Left cardiac atrium (tissue), 4 donors: ENCODE measurements around the gene PCDHB2. TPM values are rescaled to one million over a fixed set of nuclear protein-coding genes. Genes with fewer than 3 reads are reported as not detected.
"Not testable (repeated sequence)": the region's sequence is repeated elsewhere in the genome, so short reads cannot be mapped to it uniquely, and the experiment has no call there.

ENCODE experiments used
- ATAC-seq, 2 donors: fragments of 200-7000 bp; cut with Tn5 transposase; one replicate each; pipeline ENCODE4 v1.9.1; 2020; ENCODE audit warnings: mild to moderate bottlenecking in 2 of 2, moderate library complexity in 2 of 2
- DNase-seq: peaks from one replicate; pipeline ENCODE4 v3.0.0-alpha.2; 2020
- intact Hi-C, 2 donors: fragments of 100-400 bp; cut with DNase I; formaldehyde crosslinking; loops; one replicate each; pipeline versions ENCODE4 v1.14.1 to v1.15.1; 2022 to 2023
- long read RNA-seq: library from polyadenylated mRNA; unstranded; transcript quantifications from one replicate; pipeline ENCODE4 v2.0.0, GENCODE V29; 2021
- total RNA-seq, 2 donors: library from RNA; stranded (reverse); fragmentation: NEBNext Ultra II Directional; extraction: Animal tissue kit (Norgen Biotek cat#: 25700); gene quantifications; one replicate each; pipeline ENCODE4 v1.2.1, GENCODE V29; 2021
- donor health status: DM: no; HTN: yes; CAD: no.
- donor health status: DM: no; HTN: yes; CAD: no; lungs with severe emphysema.
- donor health status: DM: yes; HTN: yes; CAD: no.
- donor health status: Dilated cardiomyopathy.

PCDHB2 gene
- 1 to 10 TPM; 2.9 to 3.1 TPM for total RNA-seq
- long read RNA-seq = 0 reads

DNA sequence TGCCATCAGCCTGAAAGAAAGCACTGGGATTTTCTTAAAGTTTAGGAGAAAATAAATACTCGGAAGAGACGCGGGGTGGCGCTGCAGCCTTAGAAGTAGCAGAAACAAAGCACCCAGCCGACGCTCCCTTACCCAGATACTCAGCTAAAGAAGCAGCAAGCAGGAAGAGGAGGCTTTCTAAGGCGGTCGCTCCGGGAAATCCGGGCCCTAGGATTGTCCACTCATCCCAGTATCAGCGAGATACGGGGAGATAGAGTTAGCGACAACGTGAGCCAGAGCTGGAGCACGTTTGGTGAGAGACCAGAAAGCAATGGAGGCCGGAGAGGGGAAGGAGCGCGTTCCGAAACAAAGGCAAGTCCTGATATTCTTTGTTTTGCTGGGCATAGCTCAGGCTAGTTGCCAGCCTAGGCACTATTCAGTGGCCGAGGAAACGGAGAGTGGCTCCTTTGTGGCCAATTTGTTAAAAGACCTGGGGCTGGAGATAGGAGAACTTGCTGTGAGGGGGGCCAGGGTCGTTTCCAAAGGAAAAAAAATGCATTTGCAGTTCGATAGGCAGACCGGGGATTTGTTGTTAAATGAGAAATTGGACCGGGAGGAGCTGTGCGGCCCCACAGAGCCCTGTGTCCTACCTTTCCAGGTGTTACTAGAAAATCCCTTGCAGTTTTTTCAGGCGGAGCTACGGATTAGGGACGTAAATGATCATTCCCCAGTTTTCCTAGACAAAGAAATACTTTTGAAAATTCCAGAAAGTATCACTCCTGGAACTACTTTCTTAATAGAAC lies at the start of gene PCDHB2:
TSS of gene PCDHB2 (plus strand) at position 135 of the 782 bp plus-strand sequence. CDS start at position 311, 176 bp downstream.
- intact Hi-C loops = no loop called here
- peak; percentile 46 for DNase-seq
- ATAC-seq = peak; percentile 43 to 76

DNA sequence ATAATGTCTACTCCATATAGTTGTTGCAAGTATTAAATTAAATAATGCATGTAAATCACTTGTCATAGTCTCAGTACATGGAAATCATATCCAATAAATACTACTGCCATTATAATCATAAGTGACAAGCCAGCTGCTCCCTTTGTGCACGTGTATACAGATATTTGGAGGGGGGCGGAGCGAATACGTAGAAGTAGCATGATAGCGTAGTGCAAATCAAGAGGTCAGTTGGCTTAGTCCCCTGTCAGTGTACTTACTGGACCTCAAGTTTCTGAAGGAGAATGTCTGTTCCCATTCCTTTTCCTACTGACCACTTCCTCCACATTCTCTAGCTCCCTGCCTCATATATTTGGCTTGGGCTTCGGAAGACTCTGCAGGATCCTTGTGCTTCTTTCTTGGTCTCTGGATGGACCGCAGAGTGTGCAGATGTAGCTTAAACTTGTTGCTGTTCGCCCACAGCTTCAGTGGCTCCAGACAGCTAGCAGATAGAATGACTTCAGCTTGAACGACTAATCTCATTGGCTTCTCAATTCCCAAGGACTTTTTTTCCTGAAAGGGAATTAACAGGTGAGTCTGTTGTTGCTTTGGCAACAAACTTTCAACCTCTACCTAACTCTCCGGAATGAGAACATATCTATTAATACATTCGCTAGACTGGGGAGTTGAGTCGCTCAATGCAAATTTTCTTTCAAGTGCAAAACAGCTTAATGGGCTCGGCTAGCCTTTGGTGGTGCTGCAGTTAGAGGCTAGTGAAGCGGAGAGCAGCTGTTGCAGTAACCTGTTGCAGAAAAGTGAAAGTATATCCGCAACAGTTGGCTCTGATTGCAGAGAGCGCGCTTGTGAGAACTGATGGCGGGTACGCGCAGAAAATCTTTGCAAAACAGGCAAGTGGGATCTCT lies 43.5 kb upstream of the PCDHB2 start, which contains the start of gene PCDHB1:
TSS of gene PCDHB1 (plus strand) at position 753 of the 899 bp plus-strand sequence. CDS start at position 850, 97 bp downstream.
- intact Hi-C loops = no loop called here
- peak in 1 of 2 donors; percentile 62 for ATAC-seq
- no peak for DNase-seq

DNA sequence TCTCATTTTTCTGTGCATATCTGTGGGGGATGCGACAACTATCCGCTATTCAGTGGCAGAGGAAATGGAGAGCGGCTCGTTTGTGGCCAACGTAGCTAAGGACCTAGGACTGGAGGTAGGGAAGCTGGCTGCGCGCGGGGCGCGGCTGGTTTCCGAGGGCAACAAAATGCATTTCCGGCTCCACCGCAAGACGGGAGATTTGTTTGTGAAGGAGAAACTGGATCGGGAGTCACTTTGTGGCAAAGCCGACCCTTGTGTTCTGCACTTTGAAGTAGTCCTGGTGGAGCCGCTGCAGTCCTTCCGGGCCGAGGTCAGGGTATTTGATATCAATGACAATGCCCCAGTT lies 42.9 kb upstream of the PCDHB2 start:
- DNase-seq (no peak), ATAC-seq (no peak)
- intact Hi-C loops = no loop called here

DNA sequence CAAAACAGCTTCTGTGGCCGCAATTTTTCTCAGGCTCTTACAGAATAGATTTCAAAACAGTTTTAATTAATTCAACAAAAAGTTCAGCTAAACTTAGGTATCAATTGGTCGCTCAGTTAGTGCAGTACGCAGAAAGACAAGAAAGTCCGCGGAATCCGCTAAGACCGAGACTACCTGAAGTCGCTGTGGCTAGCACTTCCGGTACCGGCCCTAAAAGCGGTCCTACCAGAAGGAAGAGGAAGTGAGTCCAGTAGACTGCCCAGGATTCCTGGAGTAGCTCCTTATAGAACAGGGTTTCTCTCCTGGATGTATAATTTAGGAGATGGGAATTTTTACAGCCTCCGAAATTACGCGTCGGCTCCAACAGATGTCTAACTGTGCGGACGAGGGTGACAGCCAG lies 16.6 kb upstream of the PCDHB2 start:
- ATAC-seq = no peak
- no peak for DNase-seq

DNA sequence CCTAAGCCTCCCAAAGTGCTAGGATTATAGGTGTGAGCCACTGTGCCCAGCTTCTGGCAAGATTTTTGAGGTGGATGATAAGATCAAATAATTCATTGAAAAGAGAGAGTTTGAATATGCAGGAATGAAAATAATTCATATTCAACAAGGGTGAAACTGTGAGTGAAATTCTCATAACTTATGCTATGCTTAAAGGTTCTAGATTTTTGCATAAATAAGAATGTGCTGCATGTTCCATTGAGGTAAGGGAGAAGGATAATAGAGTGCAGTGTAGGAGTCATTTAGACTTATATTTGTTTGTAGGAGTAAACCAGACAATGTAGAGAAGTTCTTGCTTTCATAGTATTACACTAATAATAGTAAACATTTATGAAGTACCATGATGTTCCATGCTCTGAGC lies 12.2 kb upstream of the PCDHB2 start:
- intact Hi-C loops = no loop called here
- no peak for ATAC-seq
- no peak for DNase-seq

More for the DNA sequence above, 16.6 kb upstream of the PCDHB2 start:
- intact Hi-C loops = no loop called here

DNA sequence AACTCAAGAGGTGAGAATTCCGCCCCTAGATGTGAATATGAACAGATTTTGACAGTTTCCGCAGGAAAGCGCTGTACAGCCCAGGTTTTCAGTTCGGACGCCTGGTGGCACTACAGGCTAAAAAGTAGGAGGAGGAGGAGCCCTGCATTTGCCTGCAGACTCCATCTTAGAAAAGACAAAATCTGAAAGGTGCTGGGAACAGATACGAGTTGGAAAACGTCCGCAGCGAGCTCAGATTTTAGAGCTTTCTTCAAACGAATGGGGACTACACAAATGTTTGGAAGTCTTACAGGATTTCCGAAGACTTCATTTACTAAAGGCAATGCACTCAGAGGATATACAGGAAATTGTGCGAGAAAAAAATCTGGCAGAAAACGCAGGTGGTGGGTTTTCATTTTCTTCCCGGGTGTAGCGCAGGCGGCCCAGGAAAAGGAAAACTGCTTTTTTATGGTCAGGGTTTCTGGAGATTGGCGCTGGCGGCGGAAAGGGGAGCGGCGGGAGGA lies 9.9 kb upstream of the PCDHB2 start:
- ATAC-seq = peak; percentile 90
- intact Hi-C loops = no loop called here

DNA sequence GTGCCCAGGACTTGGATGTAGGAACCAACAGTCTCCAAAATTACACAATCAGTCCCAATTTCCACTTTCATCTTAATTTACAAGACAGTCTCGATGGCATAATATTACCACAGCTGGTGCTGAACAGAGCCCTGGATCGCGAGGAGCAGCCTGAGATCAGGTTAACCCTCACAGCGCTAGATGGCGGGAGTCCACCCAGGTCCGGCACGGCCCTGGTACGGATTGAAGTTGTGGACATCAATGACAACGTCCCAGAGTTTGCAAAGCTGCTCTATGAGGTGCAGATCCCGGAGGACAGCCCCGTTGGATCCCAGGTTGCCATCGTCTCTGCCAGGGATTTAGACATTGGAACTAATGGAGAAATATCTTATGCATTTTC lies 837 bp downstream of the PCDHB2 start:
- no peak for DNase-seq
- ATAC-seq = no peak
- intact Hi-C loops = no loop called here

More for the DNA sequence above, 9.9 kb upstream of the PCDHB2 start:
- peak; percentile 47 for DNase-seq

DNA sequence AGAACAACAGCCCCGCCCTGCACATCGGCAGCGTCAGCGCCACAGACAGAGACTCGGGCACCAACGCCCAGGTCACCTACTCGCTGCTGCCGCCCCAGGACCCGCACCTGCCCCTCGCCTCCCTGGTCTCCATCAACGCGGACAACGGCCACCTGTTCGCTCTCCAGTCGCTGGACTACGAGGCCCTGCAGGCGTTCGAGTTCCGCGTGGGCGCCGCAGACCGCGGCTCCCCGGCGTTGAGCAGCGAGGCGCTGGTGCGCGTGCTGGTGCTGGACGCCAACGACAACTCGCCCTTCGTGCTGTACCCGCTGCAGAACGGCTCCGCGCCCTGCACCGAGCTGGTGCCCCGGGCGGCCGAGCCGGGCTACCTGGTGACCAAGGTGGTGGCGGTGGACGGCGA lies 1.8 kb downstream of the PCDHB2 start:
- intact Hi-C loops, DNase-seq: not testable (repeated sequence)

DNA sequence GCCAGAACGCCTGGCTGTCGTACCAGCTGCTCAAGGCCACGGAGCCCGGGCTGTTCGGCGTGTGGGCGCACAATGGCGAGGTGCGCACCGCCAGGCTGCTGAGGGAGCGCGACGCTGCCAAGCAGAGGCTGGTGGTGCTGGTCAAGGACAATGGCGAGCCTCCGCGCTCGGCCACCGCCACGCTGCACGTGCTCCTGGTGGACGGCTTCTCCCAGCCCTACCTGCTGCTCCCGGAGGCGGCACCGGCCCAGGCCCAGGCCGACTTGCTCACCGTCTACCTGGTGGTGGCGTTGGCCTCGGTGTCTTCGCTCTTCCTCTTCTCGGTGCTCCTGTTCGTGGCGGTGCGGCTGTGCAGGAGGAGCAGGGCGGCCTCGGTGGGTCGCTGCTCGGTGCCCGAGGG lies 2.2 kb downstream of the PCDHB2 start:
- intact Hi-C loops, DNase-seq, ATAC-seq: not testable (repeated sequence)

More for the DNA sequence above, 1.8 kb downstream of the PCDHB2 start:
- not testable (repeated sequence) for ATAC-seq

DNA sequence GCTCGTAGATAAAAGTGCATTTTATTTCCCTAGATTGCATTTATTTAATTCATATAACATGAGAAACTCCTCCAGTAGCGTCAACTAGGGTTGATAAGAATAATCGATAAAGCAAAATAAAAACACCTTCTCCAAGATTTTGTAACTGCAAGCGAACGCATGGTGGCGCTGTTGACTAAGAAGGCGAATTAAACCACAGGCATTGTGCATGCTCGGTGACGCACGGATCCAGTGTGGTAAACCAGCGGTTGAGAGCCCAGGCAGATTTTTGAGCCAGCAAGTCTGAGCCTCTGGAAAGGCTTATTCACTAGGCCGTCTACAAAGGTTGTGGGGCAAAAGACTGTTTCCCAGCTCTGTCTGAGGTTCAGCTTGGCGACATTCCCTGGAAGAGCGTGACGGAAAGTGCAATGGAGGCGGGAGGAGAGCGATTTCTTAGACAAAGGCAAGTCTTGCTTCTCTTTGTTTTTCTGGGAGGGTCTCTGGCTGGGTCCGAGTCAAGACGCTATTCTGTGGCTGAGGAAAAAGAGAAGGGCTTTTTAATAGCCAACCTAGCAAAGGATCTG lies 5.9 kb downstream of the PCDHB2 start, which contains the start of gene PCDHB3:
TSS of gene PCDHB3 (plus strand) at position 231 of the 563 bp plus-strand sequence. CDS start at position 408, 177 bp downstream.
- intact Hi-C loops = no loop called here
- ATAC-seq (peak; percentile 60 to 74), DNase-seq (peak; percentile 69)

DNA sequence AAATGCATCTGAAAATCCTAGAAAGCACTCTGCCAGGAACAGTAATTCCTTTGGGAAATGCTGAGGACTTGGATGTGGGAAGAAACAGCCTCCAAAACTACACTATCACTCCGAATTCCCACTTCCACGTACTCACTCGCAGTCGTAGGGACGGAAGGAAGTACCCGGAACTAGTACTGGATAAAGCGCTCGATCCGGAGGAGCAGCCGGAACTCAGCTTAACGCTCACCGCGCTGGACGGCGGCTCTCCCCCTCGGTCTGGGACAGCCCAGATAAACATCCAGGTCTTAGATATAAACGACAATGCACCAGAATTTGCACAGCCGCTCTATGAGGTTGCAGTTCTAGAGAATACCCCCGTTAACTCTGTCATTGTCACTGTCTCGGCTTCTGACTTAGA lies 6.6 kb downstream of the PCDHB2 start:
- no peak for DNase-seq
- intact Hi-C loops = no loop called here
- ATAC-seq = no peak

DNA sequence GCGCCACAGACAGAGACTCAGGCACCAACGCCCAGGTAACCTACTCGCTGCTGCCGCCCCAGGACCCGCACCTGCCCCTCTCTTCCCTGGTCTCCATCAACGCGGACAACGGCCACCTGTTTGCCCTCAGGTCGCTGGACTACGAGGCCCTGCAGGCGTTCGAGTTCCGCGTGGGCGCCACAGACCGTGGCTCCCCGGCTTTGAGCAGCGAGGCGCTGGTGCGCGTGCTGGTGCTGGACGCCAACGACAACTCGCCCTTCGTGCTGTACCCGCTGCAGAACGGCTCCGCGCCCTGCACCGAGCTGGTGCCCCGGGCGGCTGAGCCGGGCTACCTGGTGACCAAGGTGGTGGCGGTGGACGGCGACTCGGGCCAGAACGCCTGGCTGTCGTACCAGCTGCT lies 7.7 kb downstream of the PCDHB2 start:
- DNase-seq, intact Hi-C loops, ATAC-seq: not testable (repeated sequence)

DNA sequence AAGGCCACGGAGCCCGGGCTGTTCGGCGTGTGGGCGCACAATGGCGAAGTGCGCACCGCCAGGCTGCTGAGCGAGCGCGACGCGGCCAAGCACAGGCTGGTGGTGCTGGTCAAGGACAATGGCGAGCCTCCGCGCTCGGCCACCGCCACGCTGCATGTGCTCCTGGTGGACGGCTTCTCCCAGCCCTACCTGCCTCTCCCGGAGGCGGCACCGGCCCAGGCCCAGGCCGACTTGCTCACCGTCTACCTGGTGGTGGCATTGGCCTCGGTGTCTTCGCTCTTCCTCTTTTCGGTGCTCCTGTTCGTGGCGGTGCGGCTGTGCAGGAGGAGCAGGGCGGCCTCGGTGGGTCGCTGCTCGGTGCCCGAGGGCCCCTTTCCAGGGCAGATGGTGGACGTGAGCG lies 8.1 kb downstream of the PCDHB2 start:
- ATAC-seq, DNase-seq, intact Hi-C loops: not testable (repeated sequence)

DNA sequence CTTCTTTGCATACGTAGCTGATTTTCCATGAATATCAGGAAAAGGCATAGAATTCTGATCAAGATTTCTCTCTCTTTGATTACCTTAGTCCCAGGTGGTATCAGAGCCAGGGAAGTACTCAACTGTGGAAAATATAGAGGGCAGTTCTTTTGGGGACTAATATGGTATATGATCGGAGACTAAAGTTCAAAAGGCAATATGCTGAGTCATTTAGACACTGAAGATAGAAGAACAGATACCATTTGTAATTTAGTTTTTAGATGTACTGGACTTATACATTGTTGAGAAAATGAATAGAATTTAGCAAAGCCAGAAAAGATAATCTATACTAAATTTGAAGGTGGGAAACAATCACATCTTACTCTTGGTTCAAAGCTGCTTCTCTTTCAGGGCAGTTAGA lies 10.9 kb downstream of the PCDHB2 start:
- ATAC-seq (no peak), DNase-seq (no peak)
- intact Hi-C loops = no loop called here

DNA sequence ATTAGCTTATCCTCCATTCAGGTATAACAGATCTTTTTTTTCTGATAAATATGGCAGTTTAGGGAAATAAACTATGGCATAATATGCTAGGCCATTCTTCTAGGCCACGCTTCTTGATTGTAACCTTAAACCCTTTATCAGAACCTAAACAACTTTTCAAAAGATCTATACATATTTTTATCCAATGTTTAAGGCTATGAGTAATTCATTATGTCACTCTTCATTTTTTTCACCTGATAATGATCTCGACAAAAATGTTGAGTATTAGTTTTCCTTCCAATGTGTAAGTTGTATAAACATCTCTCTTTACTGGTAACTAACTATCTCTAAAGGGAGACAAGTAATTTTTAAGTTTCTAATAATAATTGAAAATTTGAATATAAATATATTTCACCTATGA lies 24.8 kb downstream of the PCDHB2 start:
- intact Hi-C loops = no loop called here
- ATAC-seq = no peak
- no peak for DNase-seq

DNA sequence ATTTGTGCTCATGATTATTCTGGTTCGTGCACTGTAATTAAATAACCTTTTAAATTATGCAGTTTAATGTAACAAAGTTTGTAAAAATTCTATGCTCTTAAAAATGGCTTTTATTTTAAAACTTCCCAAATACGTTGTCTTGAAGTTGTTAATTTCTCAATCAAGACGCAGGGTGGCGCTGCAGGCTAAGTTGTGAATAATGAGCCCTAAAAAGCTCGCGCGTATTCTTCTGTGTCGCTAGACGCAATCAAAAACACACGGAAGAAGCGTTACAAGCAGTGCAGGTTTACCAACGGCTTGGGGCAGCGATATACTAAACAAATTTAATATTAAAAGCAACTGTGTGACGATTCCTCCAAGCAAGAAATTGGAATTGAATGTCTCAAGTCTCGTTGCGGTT lies 27.1 kb downstream of the PCDHB2 start, which contains the start of gene PCDHB4:
TSS of gene PCDHB4 (plus strand) at position 256 of the 400 bp plus-strand sequence. CDS start 181 bp downstream, outside the sequence.
- ATAC-seq = no peak
- intact Hi-C loops = no loop called here
- peak; percentile 24 for DNase-seq

DNA sequence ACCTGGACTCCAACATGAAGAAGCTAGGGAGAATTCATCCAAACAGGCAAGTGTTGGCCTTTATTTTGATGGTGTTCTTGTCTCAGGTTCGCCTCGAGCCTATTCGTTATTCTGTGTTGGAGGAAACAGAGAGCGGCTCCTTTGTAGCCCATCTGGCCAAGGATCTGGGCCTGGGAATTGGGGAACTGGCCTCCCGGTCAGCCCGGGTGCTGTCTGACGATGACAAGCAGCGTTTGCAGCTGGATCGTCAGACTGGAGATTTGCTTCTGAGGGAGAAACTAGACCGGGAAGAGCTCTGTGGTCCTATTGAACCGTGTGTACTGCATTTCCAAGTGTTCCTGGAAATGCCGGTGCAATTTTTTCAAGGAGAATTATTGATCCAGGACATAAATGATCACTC lies 27.6 kb downstream of the PCDHB2 start:
- intact Hi-C loops = no loop called here
- no peak for DNase-seq
- no peak for ATAC-seq

DNA sequence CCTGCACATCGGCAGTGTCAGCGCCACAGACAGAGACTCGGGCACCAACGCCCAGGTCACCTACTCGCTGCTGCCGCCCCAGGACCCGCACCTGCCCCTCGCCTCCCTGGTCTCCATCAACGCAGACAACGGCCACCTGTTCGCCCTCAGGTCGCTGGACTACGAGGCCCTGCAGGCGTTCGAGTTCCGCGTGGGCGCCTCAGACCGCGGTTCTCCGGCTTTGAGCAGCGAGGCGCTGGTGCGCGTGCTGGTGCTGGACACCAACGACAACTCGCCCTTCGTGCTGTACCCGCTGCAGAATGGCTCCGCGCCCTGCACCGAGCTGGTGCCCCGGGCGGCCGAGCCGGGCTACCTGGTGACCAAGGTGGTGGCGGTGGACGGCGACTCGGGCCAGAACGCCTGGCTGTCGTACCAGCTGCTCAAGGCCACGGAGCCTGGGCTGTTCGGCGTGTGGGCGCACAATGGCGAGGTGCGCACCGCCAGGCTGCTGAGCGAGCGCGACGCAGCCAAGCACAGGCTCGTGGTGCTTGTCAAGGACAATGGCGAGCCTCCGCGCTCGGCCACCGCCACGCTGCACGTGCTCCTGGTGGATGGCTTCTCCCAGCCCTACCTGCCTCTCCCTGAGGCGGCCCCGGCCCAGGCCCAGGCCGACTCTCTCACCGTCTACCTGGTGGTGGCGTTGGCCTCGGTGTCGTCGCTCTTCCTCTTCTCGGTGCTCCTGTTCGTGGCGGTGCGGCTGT lies 29.2 kb downstream of the PCDHB2 start:
- ATAC-seq, intact Hi-C loops, DNase-seq: not testable (repeated sequence)
